HL-60 (cell line): ENCODE results near the gene EXOSC2.

Source experiments
- DNase-seq, 2 experiments: peaks; one replicate each; pipeline ENCODE4 v3.0.0-alpha.2; 2010 to 2020; ENCODE audit warnings: low read depth in 1 of 2, low spot score in 1 of 2
- H3K27ac ChIP-seq: fragments of 250-450 bp; sonication (Bioruptor Pico); replicated peaks from 2 replicates; pipeline ENCODE4 v1.5.1; 2020; ENCODE audit warnings: mild to moderate bottlenecking, moderate library complexity
- H3K27me3 ChIP-seq: fragments of 250-450 bp; sonication (Bioruptor Pico); 2 replicates; pipeline ENCODE4 v1.5.1; 2021; ENCODE audit warnings: mild to moderate bottlenecking, moderate library complexity; ENCODE audit not compliant: insufficient read depth, poor library complexity, severe bottlenecking
- H3K4me3 ChIP-seq: replicated peaks from 2 replicates; pipeline ENCODE4 v1.5.1; 2011; ENCODE audit warnings: mild to moderate bottlenecking, control low read depth, low read length; ENCODE audit not compliant: insufficient read depth
- GABPA ChIP-seq: IDR thresholded peaks from 2 replicates; pipeline ENCODE4 v1.6.1; 2012; ENCODE audit warnings: low read depth
- POLR2AphosphoS5 ChIP-seq: IDR thresholded peaks from 2 replicates; pipeline ENCODE4 v1.6.1; 2012; ENCODE audit warnings: low read depth
- REST ChIP-seq: IDR thresholded peaks from 2 replicates; pipeline ENCODE4 v1.6.1; 2012; ENCODE audit warnings: low read depth; ENCODE audit not compliant: insufficient replicate concordance
- SPI1 ChIP-seq: IDR thresholded peaks from 2 replicates; pipeline ENCODE4 v1.6.1; 2012; ENCODE audit warnings: low read depth, mild to moderate bottlenecking, borderline replicate concordance
- TF ChIP-seq, protein P1 (sequence below): IDR thresholded peaks from one replicate; pipeline ENCODE4 v1.5.1; 2011; ENCODE audit warnings: low read length, control low read depth, inconsistent platforms; ENCODE audit not compliant: insufficient read depth

Gene EXOSC2

DNA sequence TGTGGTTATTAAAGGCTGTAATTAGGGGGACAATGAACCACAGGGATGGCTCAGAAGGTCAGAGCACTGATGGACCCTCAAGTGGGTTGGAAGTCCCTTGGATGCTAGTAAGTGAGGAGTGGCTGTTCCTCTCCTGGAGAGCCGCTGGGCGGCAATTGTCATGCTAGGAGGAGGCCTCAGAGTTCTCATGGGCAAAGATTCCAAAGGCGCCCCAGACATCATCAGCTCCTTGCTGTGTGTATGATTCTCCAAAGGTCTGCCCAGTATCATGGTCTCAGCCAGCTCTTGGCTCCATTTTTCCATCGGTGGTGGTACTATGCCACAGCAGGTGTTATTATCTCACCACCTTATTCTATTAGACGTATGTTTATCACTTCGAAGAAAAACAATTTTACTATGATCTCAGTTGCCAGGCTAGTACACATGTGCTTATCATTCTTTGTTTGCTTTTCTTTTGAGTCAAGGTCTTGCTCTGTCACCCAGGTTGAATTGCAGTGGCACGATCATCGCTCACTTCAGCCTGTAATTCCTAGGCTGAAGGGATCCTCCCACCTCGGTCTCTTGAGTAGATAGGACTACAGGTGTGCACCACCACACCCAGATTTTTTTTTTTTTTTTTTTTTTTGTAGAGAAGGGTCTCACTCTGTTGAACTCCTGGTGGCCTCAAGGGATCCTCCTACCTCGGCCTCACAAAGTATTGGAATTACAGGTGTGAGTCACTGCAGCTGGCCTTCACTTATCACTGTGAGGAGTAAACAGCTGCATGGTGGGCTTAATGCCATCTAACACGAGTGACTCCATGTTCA lies 46.8 kb downstream of the EXOSC2 start:
- no peak for DNase-seq
- TF ChIP-seq, protein P1, sequence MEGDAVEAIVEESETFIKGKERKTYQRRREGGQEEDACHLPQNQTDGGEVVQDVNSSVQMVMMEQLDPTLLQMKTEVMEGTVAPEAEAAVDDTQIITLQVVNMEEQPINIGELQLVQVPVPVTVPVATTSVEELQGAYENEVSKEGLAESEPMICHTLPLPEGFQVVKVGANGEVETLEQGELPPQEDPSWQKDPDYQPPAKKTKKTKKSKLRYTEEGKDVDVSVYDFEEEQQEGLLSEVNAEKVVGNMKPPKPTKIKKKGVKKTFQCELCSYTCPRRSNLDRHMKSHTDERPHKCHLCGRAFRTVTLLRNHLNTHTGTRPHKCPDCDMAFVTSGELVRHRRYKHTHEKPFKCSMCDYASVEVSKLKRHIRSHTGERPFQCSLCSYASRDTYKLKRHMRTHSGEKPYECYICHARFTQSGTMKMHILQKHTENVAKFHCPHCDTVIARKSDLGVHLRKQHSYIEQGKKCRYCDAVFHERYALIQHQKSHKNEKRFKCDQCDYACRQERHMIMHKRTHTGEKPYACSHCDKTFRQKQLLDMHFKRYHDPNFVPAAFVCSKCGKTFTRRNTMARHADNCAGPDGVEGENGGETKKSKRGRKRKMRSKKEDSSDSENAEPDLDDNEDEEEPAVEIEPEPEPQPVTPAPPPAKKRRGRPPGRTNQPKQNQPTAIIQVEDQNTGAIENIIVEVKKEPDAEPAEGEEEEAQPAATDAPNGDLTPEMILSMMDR, result no peak
- TF ChIP-seq REST, result no peak
- no peak for TF ChIP-seq POLR2AphosphoS5
- TF ChIP-seq SPI1, result no peak
- no peak for TF ChIP-seq GABPA
- H3K4me3 ChIP-seq, result no peak overlapping the region

DNA sequence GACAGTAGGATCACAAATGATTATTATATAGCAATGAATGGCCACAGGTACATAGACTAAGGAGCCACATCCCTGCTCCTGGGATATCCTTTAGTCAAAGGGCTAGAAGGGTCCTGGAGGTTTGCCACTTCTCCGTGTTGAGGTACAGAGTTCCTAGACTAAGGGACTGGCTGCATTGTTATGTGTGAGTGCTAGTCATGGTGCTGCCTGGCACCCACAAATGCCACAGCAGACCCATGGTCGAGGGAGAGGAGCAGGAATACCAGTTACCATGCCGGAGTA lies 47.4 kb downstream of the EXOSC2 start:
- no peak for TF ChIP-seq REST
- TF ChIP-seq GABPA, result no peak
- no peak for TF ChIP-seq POLR2AphosphoS5
- TF ChIP-seq SPI1, result no peak
- TF ChIP-seq, protein P1, result no peak
- no peak overlapping the region for H3K27ac ChIP-seq
- no peaks in the 10 kb centered on the region for H3K27me3 ChIP-seq
- H3K4me3 ChIP-seq, result no peak overlapping the region
- DNase-seq, result no peak

More for the DNA sequence above, 46.8 kb downstream of the EXOSC2 start:
- no peak overlapping the region for H3K27ac ChIP-seq
- H3K27me3 ChIP-seq, result no peaks in the 10 kb centered on the region

DNA sequence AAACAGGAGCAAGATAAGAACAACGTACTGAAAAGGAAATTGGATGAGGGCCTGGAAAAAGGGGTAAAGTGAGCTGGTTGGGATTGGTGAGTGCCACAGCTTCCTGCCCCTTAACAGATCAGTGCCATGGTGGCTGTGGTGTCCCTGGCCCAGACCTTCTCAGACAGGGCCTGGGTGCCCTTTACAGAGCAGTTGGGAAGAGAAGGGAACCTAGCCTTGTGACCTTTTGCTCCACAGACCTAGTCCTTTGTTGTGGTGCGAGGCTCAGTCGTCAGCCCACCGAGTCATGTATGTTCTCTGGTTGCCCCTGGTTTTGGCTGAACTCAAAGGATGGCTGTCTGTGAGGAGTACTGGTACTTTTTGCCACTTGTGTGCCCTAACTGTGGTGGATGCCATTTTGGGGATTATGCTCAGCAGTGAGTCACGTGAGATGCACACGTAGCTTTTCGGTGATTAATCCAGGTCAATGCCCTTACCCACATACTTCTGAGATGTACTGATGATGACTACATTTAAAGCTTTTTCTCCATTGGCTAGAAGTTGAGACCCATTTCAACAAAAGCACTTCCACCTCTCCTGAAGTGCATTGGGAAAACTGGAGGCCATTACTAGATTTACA lies 48.4 kb downstream of the EXOSC2 start:
- no peak overlapping the region for H3K4me3 ChIP-seq
- TF ChIP-seq REST (no peak), POLR2AphosphoS5 (no peak), SPI1 (no peak), GABPA (no peak)
- TF ChIP-seq, protein P1, result no peak
- H3K27me3 ChIP-seq, result no peaks in the 10 kb centered on the region
- no peak overlapping the region for H3K27ac ChIP-seq
- DNase-seq, result no peak
